ENCODE results near the gene FBXO41. TPM values are rescaled to one million over a fixed set of nuclear protein-coding genes. Genes with fewer than 3 reads are reported as not detected.
A peak's percentile ranks its signal among the peaks of the same experiment; 100 is the strongest.

The FBXO41 gene
- total RNA-seq, 1 experiment from 2014 or later: 34.9 TPM

- Histone ChIP-seq H3K27me3 (ENCODE audit: insufficient read depth, low read length) (no peaks in the 10 kb centered on the region), H3K4me1 (ENCODE audit: control insufficient read depth in 1 of 2, insufficient read depth in 2 of 2, low read length in 2 of 2) (peaks cover 8 to 27% of the 10 kb centered on the region in 2 experiments), H3K36me3 (ENCODE audit: control insufficient read depth in 1 of 2, insufficient read depth in 2 of 2, low read length in 2 of 2) (peaks cover 3% of the 10 kb centered on the region in 2 experiments; a peak in 3 of 4 replicates), H3K79me2 (ENCODE audit: insufficient read depth, low read length) (peaks cover 33% of the 10 kb centered on the region), H3K4me3 (replicated peaks in 1 of 2; ENCODE audit: low read depth in 1 of 2, low read length in 2 of 2) (no peak overlapping the region), H3K9me3 (ENCODE audit: control insufficient read depth in 1 of 2, insufficient read depth in 1 of 2, low read depth in 1 of 2, low read length in 2 of 2) (no peaks in the 10 kb centered on the region), H3K9me2 (ENCODE audit: insufficient read depth) (no peaks in the 10 kb centered on the region), H3K4me2 (ENCODE audit: low read length) (no peak overlapping the region), H2AFZ (ENCODE audit: low read depth, low read length, poor library complexity, severe bottlenecking) (no peak overlapping the region), H3K27ac (ENCODE audit: low read depth, low read length) (no peak overlapping the region), H4K20me1 (ENCODE audit: insufficient read depth) (no peaks in the 10 kb centered on the region), H3K9ac (ENCODE audit: low read length) (no peak overlapping the region)
- no TSS peak for BruUV-seq (replicated peaks)
- ChIA-PET POLR2A (no interaction called here), CTCF (interaction anchor here (1.2 kb wide), 1 partner anchor 18 kb away, joined by 6 read pairs; no protein-coding TSS in a partner anchor), RAD21 (ENCODE audit: low non-redundant PET in 1 of 2, low total read pairs in 2 of 2, uncharacterized antibody in 2 of 2, unreplicated experiment in 2 of 2) (no interaction called here)
- ATAC-seq: no peak
- intact Hi-C loops (cut with micrococcal nuclease): no loop called here
- TF ChIP-seq EGR1 (IDR thresholded peaks at IDR 0.05; ENCODE audit: low read depth): no peak
- TF ChIP-seq SP1 (IDR thresholded peaks at IDR 0.05; ENCODE audit: low read depth): no peak
- TF ChIP-seq YY1 (IDR thresholded peaks at IDR 0.05; ENCODE audit: extremely low read depth, insufficient replicate concordance, low read depth, low read length): no peak
- no peak for TF ChIP-seq TCF7L2 (IDR thresholded peaks at IDR 0.05; ENCODE audit: borderline replicate concordance, extremely low read depth, insufficient read depth, insufficient read length)
- TF ChIP-seq EZH2phosphoT487 (IDR thresholded peaks at IDR 0.05; ENCODE audit: borderline replicate concordance): no peak
- DNase-seq (ENCODE audit: low read depth, low spot score): no peak
Measured at GRCh38 chr2:73272270-73272669, 12.0 kb downstream of the FBXO41 start.

GRCh38 chr2:73269686-73270465 lies 14.4 kb downstream of the FBXO41 start:
- ChIA-PET POLR2A (interaction anchor here (0.8 kb wide), 1 partner anchor 36 kb away, joined by 4 read pairs; the partner anchor contains the start of genes CCT7 and PRADC1), RAD21 (ENCODE audit: low non-redundant PET in 1 of 2, low total read pairs in 2 of 2, uncharacterized antibody in 2 of 2, unreplicated experiment in 2 of 2) (interaction anchor here in 1 of 2 experiments (1.7 kb wide), 1 partner anchor 90 kb away, joined by 3 read pairs; no protein-coding TSS in a partner anchor), CTCF (no interaction called here)
- Histone ChIP-seq H4K20me1 (ENCODE audit: insufficient read depth) (no peaks in the 10 kb centered on the region), H3K36me3 (ENCODE audit: control insufficient read depth in 1 of 2, insufficient read depth in 2 of 2, low read length in 2 of 2) (peaks cover 1 to 11% of the 10 kb centered on the region in 2 experiments; a peak in 1 of 4 replicates), H3K9me3 (ENCODE audit: control insufficient read depth in 1 of 2, insufficient read depth in 1 of 2, low read depth in 1 of 2, low read length in 2 of 2) (no peaks in the 10 kb centered on the region), H3K27ac (ENCODE audit: low read depth, low read length) (peak overlapping the region; percentile 94), H3K4me3 (replicated peaks in 1 of 2; ENCODE audit: low read depth in 1 of 2, low read length in 2 of 2) (peak overlapping the region; percentile 72 to 75), H2AFZ (ENCODE audit: low read depth, low read length, poor library complexity, severe bottlenecking) (no peak overlapping the region), H3K4me2 (ENCODE audit: low read length) (peak overlapping the region; percentile 98), H3K9me2 (ENCODE audit: insufficient read depth) (no peaks in the 10 kb centered on the region), H3K79me2 (ENCODE audit: insufficient read depth, low read length) (peaks cover 37% of the 10 kb centered on the region), H3K4me1 (ENCODE audit: control insufficient read depth in 1 of 2, insufficient read depth in 2 of 2, low read length in 2 of 2) (peaks cover 8 to 33% of the 10 kb centered on the region in 2 experiments), H3K9ac (ENCODE audit: low read length) (peak overlapping the region; percentile 79), H3K27me3 (ENCODE audit: insufficient read depth, low read length) (no peaks in the 10 kb centered on the region)
- intact Hi-C loops (cut with micrococcal nuclease): no loop called here
- BruUV-seq (replicated peaks): TSS peak; percentile 84
- TF ChIP-seq POLR2AphosphoS5 (IDR thresholded peaks at IDR 0.05; ENCODE audit: low read depth, low read length): no peak; the same call in 1 of the 2 replicates
- TF ChIP-seq SP1 (IDR thresholded peaks at IDR 0.05; ENCODE audit: low read depth): 0 out of 2 replicates have a peak, but pooled peaks have one; percentile 16
- DNase-seq (ENCODE audit: low read depth, low spot score) (no peak), ATAC-seq (no peak; the same call in 1 of the 2 replicates)
